ENCODE results near the gene GRK6. TPM values are rescaled to one million over a fixed set of nuclear protein-coding genes. Genes with fewer than 3 reads are reported as not detected.

The GRK6 gene
- total RNA-seq: 19.8 and 37.6 TPM in 2 replicates

DNA sequence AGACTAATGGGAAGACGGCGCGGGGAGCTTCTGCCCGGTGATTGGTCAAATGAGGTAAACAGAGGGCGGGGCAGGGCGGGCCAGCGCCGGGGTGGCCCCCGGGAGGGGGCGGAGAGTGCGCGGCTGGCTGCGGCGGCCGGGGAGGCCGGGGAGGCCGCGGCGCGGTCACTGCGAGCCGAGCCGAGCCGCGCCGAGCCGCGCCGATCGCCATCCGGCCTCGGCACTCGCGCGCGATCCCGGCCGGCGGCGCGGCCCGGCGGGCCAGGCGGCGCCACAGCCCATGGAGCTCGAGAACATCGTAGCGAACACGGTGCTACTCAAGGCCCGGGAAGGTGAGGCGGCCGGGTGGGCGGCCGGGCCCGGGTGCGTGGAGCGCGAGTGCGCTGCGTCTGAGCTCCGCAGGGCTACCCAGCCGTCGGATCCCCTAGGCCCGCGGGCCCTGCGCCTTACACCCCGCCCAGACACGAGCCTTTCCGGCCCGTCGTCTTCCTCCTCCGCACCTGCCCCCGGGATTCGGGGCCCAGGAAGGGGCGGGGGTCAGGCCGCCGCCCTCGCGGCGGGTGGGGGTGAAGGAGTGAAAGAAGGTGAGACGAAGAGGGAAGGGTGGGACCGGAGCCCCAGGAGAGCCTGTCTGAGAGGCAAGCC, at the start of gene GRK6:
Gene GRK6 (plus strand): TSS at position 111 of the 645 bp plus-strand sequence. CDS start 170 bp downstream, at position 281.

DNA sequence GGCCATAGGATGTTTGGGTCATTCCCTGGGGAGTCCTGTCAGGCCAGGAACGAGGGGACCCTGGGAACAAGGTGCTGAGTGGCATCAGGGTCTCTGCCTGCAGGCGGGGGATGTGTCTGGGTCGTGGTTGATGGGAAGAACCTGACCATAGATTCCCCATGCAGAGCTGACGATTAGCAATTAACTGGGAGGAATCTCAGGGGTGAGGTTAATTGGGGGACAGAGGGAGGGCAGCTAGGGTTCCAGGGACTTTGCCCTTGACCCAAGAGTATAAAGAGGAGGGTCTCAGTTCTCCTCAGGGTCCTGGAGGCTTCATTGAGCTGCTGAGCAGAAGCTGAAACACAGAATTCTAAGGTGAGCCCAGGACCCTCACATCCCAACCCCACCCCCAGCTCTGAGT, 42.3 kb upstream of the GRK6 start, which contains the start of gene SLC34A1:
Gene SLC34A1 (plus strand): TSS at position 301 of the 400 bp plus-strand sequence. CDS start 1,308 bp downstream, outside the sequence.

DNA sequence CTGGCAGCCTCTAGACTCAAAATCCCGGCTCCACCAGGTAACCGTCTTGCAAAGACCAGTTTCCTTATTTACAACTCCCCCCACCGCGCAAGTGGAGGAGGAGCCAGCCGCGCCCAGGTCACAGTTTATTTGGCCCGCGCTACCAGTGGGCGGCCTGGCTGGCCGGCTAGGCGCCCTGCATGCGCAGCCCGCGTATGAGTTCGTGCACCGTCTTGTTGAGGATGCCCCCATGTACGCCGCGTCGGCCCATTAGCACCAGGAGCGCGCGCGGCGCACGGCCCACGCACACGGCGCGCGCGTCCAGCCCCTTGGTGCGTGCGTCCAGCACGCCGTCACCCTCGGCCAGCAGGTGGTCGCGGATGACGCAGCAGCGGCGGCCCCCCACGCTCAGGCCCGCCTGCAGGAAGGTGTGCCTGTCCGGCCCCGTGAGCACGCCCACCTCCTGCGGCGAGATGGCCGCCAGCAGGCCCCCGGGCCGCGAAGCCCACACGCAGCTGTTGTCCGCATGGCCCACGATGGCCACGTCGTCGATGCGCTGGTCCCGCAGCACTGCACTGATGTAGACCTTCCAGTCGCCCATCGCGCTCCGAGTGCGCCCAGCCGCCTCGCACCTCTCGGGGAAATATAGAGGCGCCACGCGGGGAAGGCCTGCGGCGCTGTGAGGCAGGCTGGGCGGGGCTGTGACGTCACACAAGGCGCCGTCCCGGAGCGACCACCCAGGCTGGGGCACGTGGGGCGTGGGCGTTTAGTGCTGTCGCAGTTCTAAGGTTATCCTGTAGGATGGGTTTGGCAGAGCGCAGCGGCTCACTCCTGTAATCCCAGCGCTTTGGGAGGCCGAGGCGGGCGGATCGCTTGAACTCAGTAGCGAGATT, 26.2 kb upstream of the GRK6 start, which contains the start of gene PFN3:
Gene PFN3 (minus strand): TSS at position 665 of the 872 bp plus-strand sequence. CDS start 85 bp downstream, at position 580.

DNA sequence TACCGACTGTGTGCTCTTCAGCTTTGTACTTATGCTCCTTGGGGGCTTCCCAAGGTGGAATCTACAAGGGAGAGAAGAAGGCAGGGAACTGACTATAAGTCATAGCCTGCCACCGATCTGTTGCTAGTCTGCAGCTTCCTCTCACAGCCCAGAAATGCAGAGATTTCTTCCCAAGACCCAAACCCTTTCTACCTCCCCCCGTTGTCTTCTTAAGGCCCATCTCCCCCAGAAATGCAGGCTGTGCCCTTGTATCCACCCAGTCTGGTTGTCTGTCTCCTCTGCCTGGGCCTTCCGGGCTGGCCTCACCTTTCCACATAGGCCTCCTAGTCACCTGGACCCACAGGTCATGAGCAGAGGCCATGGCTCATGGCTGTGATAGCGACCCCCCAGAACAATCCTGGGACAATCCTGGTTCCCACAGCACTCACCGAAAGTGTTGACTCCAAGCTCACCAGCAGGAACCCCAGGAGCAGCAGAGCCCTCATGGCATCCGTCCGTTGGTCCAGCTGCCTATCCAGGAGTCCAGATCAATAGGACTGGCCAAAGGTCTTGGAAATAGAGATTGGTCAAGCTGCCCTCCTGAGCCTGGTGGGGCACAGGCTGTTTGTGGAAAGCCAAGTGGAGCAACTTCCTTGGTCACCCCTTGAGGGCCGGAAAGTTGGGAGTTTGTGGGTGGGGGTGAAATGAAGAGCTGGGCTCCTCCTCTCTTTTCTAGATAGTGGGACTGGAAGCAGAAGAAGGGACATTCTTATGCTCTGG, 17.3 kb upstream of the GRK6 start, which contains the start of gene F12:
Gene F12 (minus strand): TSS at position 522 of the 759 bp plus-strand sequence. CDS start 37 bp downstream, at position 485.

DNA sequence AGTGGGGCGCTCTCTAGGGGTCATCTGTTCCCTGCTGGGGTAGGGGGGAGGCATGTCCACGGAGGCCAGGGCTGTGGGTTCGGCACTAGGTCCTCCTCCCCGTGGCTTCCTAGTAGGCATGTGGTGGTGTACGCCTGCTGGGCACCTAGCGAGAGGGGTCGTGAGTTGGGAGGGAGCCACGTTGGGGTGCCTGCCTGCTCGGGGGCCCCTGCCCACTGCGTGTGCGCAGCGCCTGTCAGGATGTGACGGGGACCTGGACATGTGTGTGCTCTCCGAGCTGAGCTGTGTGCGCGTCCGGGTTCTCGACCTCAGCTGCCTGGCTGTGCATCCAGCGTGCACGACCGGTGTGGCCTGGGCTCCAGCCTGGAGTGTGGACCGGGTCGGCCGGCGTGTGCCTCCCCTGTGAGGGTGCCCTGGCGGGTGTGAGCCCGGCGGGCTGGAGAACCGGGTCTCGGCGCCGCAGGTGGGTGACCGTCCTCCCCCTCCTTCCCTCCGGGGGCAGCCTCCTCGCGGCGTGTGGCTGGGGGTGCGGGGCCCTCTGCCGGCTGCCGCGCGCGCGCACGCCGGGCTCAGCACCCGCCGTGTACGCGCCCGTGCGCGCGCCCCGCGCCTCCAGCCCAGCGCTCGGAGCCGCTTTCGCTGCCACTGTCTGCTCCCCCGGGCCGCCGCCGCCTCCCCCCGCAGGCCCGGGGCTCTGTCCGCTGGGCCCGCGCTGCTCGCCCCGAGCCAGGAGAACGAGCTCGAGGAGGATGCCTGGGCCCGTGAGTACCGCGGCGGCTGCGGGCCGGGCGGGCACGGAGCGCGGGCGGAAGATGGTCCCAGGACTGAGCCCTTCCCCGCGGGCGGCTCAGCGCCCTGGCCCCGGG, 20.0 kb downstream of the GRK6 start, which contains the start of gene PRR7:
Gene PRR7 (plus strand): TSS at position 615 of the 866 bp plus-strand sequence. CDS start 8,254 bp downstream, outside the sequence.

DNA sequence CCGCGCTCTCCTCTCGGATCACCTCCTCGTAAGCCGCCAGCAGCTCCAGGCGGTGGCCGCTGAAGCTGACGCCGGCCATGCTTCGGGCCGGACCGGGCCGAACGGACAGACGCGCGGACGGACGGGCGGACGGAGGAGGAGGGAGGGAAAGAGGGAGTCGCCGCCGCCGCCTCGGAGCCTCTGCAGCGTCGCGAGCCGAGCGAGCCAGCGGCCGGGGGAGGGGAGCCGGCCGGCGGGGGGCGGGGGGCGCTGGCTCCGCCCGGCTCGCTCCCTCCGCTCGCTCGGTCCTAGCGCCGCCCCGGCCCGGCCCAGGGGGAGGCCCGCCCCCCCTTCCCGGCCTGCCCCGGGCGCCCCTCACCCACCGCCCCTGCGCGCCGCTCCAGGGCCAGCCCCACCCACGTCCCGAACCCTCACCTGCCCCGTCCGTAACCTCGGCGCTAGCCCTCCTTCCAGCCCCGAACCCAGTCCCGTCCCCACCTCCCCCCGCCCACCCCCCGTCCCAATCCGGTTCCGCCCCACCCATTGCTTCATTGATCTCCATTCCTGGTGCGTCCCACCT, 47.0 kb downstream of the GRK6 start, which contains the start of gene DBN1:
Gene DBN1 (minus strand): TSS at position 192 of the 559 bp plus-strand sequence. CDS start 113 bp downstream, at position 79.

Other genes starting within 250 kb of the GRK6 start
- gene RAB24, start 123.0 kb upstream of the GRK6 start, total RNA-seq: 20.2 and 45.6 TPM in 2 replicates
- gene PRELID1, start 122.9 kb upstream of the GRK6 start, total RNA-seq: 69.7 and 176 TPM in 2 replicates
- 21.7 and 30.7 TPM in 2 replicates for gene MXD3, start 114.8 kb upstream of the GRK6 start, total RNA-seq
- gene LMAN2, start 75.0 kb upstream of the GRK6 start, total RNA-seq: 289 and 319 TPM in 2 replicates
- 3.9 and 10.3 TPM in 2 replicates for gene RGS14, start 68.8 kb upstream of the GRK6 start, total RNA-seq
- gene SLC34A1, start 42.2 kb upstream of the GRK6 start, total RNA-seq: not detected in 2 replicates
- gene PFN3, start 26.0 kb upstream of the GRK6 start, total RNA-seq: not detected in 2 replicates
- gene F12, start 17.1 kb upstream of the GRK6 start, total RNA-seq: 0.40 and 1.0 TPM in 2 replicates
- 9.3 and 10.0 TPM in 2 replicates for gene PRR7, start 20.1 kb downstream of the GRK6 start, total RNA-seq
- gene DBN1, start 47.0 kb downstream of the GRK6 start, total RNA-seq: 125 and 211 TPM in 2 replicates
- 216 and 501 TPM in 2 replicates for gene PDLIM7, start 70.9 kb downstream of the GRK6 start, total RNA-seq
- 0.91 and 1.5 TPM in 2 replicates for gene DOK3, start 83.2 kb downstream of the GRK6 start, total RNA-seq
- gene DDX41, start 90.3 kb downstream of the GRK6 start, total RNA-seq: 92.1 and 136 TPM in 2 replicates
- gene FAM193B, start 127.9 kb downstream of the GRK6 start, total RNA-seq: 16.0 and 77.8 TPM in 2 replicates
- 172 and 235 TPM in 2 replicates for gene TMED9, start 165.5 kb downstream of the GRK6 start, total RNA-seq
- gene B4GALT7, start 173.5 kb downstream of the GRK6 start, total RNA-seq: 27.5 and 47.4 TPM in 2 replicates